ENCODE measurements around the gene PLEKHH1. TPM values are rescaled to one million over a fixed set of nuclear protein-coding genes. Genes with fewer than 3 reads are reported as not detected.

Gene PLEKHH1
- total RNA-seq, 3 donors from 2014 or later: 45.8 to 110 (median 61.5) TPM

GRCh38 chr14:67562025-67562775 is 29.1 kb downstream of the PLEKHH1 start:
- TF ChIP-seq CTCF (IDR thresholded peaks at IDR 0.05): no peak
- no peak for ATAC-seq
- intact Hi-C loops (cut with DNase I, micrococcal nuclease): no loop called here
- no peaks in the 10 kb centered on the region for H3K36me3 ChIP-seq (ENCODE audit: low read depth)
- no peaks in the 10 kb centered on the region for H3K4me1 ChIP-seq (ENCODE audit: low read depth)
- no peak for DNase-seq
- H3K9me3 ChIP-seq: no peaks in the 10 kb centered on the region
- H3K4me3 ChIP-seq: no peak overlapping the region

DNA sequence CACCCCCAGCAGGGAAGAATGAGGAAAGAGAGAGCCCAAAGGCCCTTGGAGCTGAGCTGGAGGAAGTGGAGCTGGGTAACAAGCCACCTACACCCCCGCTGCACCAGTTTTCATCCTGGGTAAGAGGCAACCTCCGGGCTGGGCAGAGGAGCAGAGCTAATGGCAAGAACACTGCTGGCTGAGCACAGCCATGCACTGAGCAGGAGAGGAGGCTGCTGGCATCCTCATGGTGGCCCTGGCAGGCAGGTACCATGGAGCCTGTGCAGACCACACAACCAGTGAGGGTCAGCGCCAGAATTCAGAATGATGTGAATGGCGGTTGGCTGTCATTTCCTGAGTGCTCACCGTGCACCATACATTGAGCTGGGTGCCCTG is 29.7 kb downstream of the PLEKHH1 start:
- Histone ChIP-seq H3K9me3 (no peaks in the 10 kb centered on the region), H3K4me1 (ENCODE audit: low read depth) (no peaks in the 10 kb centered on the region), H3K36me3 (ENCODE audit: low read depth) (no peaks in the 10 kb centered on the region), H3K4me3 (no peak overlapping the region)
- intact Hi-C loops (cut with DNase I, micrococcal nuclease): no loop called here
- DNase-seq: no peak
- ATAC-seq: no peak
- no peak for TF ChIP-seq CTCF (IDR thresholded peaks at IDR 0.05)

GRCh38 chr14:67564236-67564635 is 31.1 kb downstream of the PLEKHH1 start:
- intact Hi-C loops (cut with DNase I, micrococcal nuclease): no loop called here
- Histone ChIP-seq H3K36me3 (ENCODE audit: low read depth) (no peaks in the 10 kb centered on the region), H3K9me3 (no peaks in the 10 kb centered on the region), H3K4me1 (ENCODE audit: low read depth) (no peaks in the 10 kb centered on the region), H3K4me3 (no peak overlapping the region)
- DNase-seq (no peak), ATAC-seq (no peak)
- no peak for TF ChIP-seq CTCF (IDR thresholded peaks at IDR 0.05)

DNA sequence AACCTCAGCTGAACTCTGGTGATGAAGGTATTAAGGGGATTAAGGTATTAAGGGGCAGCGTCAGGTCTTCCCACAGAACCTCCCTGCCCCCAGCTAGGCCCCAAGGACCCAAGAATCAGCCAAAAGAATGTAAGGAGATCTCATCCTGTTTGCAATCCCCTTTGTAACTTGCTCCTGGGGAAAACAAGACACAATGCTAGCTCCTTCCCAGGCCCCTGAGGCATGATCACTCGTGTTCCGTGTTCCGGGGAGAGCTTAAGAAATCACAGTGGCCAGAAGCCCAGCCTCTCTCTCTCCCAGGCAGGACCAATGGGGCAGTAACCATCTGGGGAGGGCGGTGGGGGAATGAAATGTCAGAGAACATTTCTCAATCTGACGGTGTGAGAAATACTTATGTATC is 33.8 kb downstream of the PLEKHH1 start:
- H3K9me3 ChIP-seq: no peaks in the 10 kb centered on the region
- no peak for TF ChIP-seq CTCF (IDR thresholded peaks at IDR 0.05)
- intact Hi-C loops (cut with DNase I, micrococcal nuclease): no loop called here
- H3K36me3 ChIP-seq (ENCODE audit: low read depth): no peaks in the 10 kb centered on the region
- ATAC-seq (no peak), DNase-seq (no peak)
- H3K4me1 ChIP-seq (ENCODE audit: low read depth): no peaks in the 10 kb centered on the region
- H3K4me3 ChIP-seq: no peak overlapping the region

DNA sequence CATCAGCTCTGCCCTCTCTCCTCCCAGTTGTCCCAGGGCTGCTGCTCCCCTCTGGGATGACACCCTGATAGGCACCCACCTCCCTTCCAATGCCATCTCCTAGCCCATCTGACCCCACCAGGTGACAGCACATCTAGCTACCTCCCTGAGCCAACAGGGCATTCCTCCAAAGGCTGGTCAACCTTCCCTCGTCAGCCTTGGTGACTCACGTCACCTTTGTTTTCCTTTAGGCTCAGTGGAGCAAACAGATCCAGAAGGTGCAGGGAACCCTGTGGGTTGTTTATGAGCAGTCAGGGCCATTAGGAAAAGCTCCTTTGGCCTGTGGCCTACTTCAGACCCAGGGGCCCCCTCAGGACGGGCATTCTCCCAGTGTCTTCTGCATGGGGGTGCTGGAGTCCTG is 34.6 kb downstream of the PLEKHH1 start:
- DNase-seq (no peak), ATAC-seq (no peak)
- H3K9me3 ChIP-seq: no peaks in the 10 kb centered on the region
- no peaks in the 10 kb centered on the region for H3K36me3 ChIP-seq (ENCODE audit: low read depth)
- no peak overlapping the region for H3K4me3 ChIP-seq
- intact Hi-C loops (cut with DNase I, micrococcal nuclease): no loop called here
- H3K4me1 ChIP-seq (ENCODE audit: low read depth): no peaks in the 10 kb centered on the region
- TF ChIP-seq CTCF (IDR thresholded peaks at IDR 0.05): no peak
